Prostate gland (tissue), 2 donors: ENCODE data around the gene FKBP3.

Experiments used
- POLR2A ChIP-seq: fragments of 450-650 bp; IDR thresholded peaks from one replicate; pipeline ENCODE4 v1.6.1; 2016; ENCODE audit warnings: antibody characterized with exemption, mild to moderate bottlenecking
- POLR2AphosphoS5 ChIP-seq: sonication (generic); formaldehyde crosslinking; IDR thresholded peaks from one replicate; pipeline ENCODE4 v1.6.1; 2017; ENCODE audit warnings: antibody characterized with exemption
- TF ChIP-seq, protein P1 (sequence below), 4 experiments: fragments of 200-600 bp in 2 of 4; fragments of 450-650 bp in 2 of 4; sonication (generic) in 2 of 4; IDR thresholded peaks; 1 replicate in 3 of 4; 2 replicates in 1 of 4; pipeline ENCODE4 v1.5.1; 2016 to 2019; ENCODE audit warnings: antibody characterized with exemption in 4 of 4, mild to moderate bottlenecking in 2 of 4, moderate library complexity in 2 of 4

DNA sequence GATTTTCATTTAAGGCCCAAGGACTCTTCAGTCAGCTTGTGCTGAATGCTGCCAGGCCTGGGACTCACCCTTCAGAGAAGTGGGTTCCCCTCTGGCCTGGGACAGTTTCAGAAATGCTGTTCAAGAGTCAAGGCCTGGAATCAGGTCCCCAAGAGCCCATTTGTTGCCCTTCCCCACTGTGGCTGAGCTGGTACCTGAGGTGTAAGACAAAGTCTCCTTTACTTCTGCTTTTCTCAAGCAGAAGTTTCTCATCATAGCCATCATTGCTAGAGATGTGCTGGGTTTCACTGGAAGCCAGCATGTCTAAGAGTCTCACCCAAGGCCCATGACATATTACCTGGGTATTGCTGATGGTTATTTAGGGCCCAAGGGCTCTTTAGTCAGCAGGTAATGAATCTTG, 10.4 kb upstream of the FKBP3 start:
- TF ChIP-seq, protein P1, sequence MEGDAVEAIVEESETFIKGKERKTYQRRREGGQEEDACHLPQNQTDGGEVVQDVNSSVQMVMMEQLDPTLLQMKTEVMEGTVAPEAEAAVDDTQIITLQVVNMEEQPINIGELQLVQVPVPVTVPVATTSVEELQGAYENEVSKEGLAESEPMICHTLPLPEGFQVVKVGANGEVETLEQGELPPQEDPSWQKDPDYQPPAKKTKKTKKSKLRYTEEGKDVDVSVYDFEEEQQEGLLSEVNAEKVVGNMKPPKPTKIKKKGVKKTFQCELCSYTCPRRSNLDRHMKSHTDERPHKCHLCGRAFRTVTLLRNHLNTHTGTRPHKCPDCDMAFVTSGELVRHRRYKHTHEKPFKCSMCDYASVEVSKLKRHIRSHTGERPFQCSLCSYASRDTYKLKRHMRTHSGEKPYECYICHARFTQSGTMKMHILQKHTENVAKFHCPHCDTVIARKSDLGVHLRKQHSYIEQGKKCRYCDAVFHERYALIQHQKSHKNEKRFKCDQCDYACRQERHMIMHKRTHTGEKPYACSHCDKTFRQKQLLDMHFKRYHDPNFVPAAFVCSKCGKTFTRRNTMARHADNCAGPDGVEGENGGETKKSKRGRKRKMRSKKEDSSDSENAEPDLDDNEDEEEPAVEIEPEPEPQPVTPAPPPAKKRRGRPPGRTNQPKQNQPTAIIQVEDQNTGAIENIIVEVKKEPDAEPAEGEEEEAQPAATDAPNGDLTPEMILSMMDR (IDR thresholded peaks at IDR 0.05), result no peak
- TF ChIP-seq POLR2AphosphoS5 (no peak), POLR2A (no peak)
